LNCaP clone FGC (cell line): ENCODE data around the gene SLC24A4.

Experiments used
- DNase-seq: peaks from one replicate; pipeline ENCODE4 v3.0.0-alpha.2; 2011; ENCODE audit warnings: low read depth
- H3K4me3 ChIP-seq: 2 replicates; pipeline ENCODE4 v1.5.1; 2011; ENCODE audit warnings: mild to moderate bottlenecking, low read depth, low read length, control low read depth
- CTCF ChIP-seq: IDR thresholded peaks from 2 replicates; pipeline ENCODE4 v1.5.1; 2012; ENCODE audit warnings: mild to moderate bottlenecking; ENCODE audit not compliant: control insufficient read depth, insufficient read depth; ENCODE audit errors: extremely low read depth

Gene SLC24A4

GRCh38 chr14:92513966-92514843 is 191.2 kb downstream of the SLC24A4 start:
- DNase-seq: no peak
- no peak for TF ChIP-seq CTCF
- H3K4me3 ChIP-seq: no peak overlapping the region

- no peak overlapping the region for H3K4me3 ChIP-seq
- no peak for DNase-seq
- no peak for TF ChIP-seq CTCF
These were observed 192.0 kb downstream of the SLC24A4 start for GRCh38 chr14:92514844-92515514.

GRCh38 chr14:92515546-92516343 is 192.8 kb downstream of the SLC24A4 start:
- no peak for TF ChIP-seq CTCF
- H3K4me3 ChIP-seq: no peak overlapping the region
- DNase-seq: no peak

GRCh38 chr14:92516344-92516965 is 193.5 kb downstream of the SLC24A4 start:
- TF ChIP-seq CTCF: no peak
- H3K4me3 ChIP-seq: no peak overlapping the region
- no peak for DNase-seq

- DNase-seq: no peak
These were observed 194.1 kb downstream of the SLC24A4 start for GRCh38 chr14:92516966-92517506.

More at GRCh38 chr14:92516966-92517506, 194.1 kb downstream of the SLC24A4 start:
- no peak overlapping the region for H3K4me3 ChIP-seq
- TF ChIP-seq CTCF: no peak
